ENCODE measurements around the gene EPDR1.

The EPDR1 gene

GRCh38 chr7:37920305-37920848, at the start of gene EPDR1:
TSS of gene EPDR1 (plus strand) at chr7:37920640. CDS start at chr7:37920940, 300 bp downstream.
- peak; percentile 69 for DNase-seq

DNA sequence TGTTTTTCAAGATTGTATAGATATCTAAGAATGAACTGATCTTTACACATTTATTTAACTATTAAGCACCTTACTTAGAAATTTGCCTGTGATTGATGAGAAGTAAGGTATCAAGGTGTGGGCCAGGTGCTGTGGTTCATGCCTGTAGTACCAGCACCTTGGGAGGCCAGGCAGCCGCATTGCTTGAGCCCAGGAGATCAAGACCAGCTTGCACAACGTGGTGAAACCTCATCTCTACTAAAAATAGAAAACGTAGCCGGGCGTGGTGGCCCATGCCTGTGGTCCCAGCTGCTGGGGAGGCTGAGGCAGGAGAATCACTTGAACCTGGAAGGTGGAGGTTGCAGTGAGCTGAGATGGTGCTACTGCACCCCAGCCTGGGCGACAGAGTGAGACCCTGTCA, 38.4 kb upstream of the EPDR1 start:
- DNase-seq: no peak

- DNase-seq: no peak
Measured at GRCh38 chr7:37893359-37893758, 27.1 kb upstream of the EPDR1 start.

DNA sequence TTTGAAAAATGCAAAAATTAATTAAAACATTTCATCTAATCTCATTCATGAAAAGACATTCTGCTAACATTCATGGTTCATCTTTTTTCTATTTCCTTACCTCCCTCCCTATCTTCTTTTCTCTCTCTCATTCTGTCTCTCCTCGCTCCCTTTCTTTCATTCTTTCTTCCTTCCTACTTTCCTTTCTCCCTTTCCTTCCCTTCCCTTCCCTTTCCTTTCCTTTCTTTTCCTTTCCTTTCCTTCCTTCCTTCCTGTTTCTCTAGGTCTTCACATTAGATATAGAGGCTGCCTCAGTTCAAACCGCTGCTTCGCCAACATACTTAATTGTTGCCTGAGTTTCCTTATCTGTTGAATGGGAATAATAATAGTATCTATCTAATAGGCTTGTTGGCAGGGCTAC, 25.8 kb upstream of the EPDR1 start:
- no peak for DNase-seq

GRCh38 chr7:37899712-37900247, 20.7 kb upstream of the EPDR1 start:
- no peak for DNase-seq

DNA sequence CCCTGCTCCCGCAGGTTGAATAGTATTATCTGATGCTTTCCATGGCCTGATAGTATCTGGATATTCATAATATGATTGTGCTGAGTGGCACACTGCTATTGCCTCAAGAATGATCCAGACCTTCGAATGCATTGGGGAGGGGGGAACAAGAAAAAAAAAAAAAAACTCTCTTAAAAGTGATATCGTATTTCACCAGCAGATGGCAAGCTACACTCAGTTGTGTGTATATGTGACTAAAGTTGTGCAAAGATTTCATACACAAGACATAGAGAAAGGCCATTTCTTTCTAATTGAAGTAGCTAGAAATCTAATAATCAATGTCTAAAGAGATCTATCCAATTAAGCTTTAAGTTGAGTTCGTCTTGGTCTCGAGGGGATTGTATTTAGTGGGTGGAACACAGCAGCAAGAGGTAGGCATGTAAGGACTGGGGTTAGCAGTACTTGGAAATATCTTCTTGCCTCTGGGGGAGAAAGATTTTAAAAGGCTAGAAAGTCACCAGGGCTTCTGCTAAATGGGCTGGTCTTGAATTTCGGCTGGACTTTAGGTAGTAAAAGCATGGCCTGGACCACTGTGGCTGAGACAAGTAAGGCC, 19.1 kb upstream of the EPDR1 start:
- peak; percentile 9 for DNase-seq

DNA sequence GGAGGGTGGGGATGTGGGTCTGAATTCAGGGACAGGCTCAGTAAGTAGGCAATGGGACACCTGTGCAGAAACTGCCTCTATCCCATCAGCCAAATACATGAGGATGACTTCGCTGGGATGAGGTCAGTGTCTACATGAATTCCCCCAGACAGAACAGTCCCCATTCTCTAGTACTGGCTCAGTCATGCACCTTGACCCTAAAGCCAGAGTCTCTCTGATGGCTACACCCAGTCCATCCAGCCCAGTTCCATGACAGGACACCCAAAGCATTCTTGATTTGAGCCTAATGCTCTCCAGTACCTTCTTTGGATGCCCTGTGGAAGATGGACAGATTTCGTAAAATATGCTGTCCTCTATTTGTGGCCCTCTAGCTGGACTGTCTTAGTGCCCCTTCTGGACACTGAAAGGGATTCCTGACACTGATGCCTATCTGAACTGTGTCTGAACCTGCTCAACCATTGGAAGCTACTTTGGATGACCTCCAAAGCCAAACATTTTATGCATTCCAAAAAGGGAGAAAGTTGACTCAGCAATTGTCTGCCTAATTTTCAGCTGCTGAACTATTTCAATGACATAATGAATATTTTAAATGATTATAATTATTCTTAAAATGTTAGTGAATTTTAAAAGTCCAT, 18.4 kb upstream of the EPDR1 start:
- DNase-seq: no peak

DNA sequence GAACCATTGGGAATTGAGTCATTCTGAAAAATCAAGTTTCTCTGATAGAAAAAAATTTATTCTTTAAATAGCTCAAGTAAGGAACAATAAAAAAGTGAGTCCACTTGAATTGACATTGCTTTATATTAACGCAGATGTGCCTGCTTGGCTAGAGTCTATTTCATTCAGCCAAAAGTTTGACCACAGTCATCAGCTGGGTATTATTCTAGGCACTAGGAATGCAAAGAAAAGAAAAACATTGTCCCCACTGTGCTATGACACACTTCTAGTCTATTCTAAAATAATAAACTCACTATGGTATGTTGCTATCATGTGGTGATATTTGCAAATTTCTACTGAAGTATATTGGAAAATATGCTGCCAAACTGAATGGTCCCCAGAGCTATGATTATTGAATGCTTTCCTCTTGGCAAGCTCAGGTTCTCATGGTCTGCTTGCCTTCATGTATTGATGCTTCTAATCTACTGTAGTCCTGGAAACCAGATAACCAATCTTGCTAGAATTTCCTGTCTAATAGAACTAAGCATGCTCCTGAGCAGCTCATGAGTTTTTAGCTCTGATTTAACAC, 12.1 kb upstream of the EPDR1 start:
- no peak for DNase-seq

- DNase-seq: no peak
Measured at GRCh38 chr7:37912756-37913155, 7.7 kb upstream of the EPDR1 start.

DNA sequence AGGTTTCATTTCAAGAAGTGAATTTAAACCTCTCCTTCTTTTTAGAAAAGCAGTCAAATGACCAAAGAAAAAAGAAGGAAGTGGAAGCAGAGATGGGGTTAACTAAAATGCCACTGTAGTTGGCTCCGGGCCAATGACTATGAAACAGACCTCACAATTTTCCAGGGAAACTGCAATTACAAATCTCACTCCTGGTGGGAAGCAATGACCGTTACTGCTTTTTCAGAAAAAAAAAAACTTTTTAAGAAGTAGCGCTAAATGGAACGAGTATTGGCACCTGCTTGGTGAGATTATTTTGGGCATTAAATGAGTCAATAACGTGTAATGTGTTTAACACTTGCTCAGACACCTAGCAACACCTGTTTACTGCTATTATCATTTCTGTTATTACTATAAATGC, 5.0 kb upstream of the EPDR1 start:
- DNase-seq: no peak

DNA sequence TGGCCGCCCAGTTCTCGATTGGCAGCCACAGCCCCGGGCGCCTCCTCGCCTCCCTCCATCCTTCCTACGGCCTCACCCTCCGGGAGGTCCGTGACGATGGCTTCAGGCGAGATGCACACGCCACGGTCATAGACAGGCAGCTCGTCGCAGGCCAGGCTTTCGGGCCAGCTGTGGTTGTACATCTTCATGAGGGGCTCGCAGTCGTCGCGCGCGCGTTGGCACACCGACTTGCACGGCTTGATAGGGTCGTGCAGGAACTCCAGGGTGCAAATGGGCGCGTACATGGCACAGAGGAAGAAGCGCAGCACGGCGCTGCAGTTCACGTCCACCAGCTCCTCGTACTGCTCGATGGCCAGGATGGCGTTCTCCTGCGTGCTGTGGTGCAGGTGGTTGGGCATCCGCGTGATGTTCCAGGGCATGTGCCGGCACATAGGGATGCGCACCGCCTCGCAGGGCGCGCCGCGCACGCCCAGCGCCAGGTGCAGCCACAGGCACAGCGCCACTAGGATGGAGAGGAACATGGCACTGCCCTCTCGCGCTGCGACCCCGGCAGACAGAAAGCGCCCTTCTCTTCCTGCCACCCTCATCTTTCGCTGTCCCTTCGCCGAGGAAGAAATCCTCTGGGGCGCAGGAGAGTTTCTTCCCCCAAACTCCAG, 4.3 kb upstream of the EPDR1 start:
- DNase-seq: no peak

- DNase-seq: peak; percentile 54
Measured at GRCh38 chr7:37916673-37917660, 3.5 kb upstream of the EPDR1 start, which contains the start of gene SFRP4. TSS of gene SFRP4 (minus strand) at chr7:37916817. CDS start at chr7:37916537, 280 bp downstream.

GRCh38 chr7:37918526-37918925, 1.9 kb upstream of the EPDR1 start:
- no peak for DNase-seq

DNA sequence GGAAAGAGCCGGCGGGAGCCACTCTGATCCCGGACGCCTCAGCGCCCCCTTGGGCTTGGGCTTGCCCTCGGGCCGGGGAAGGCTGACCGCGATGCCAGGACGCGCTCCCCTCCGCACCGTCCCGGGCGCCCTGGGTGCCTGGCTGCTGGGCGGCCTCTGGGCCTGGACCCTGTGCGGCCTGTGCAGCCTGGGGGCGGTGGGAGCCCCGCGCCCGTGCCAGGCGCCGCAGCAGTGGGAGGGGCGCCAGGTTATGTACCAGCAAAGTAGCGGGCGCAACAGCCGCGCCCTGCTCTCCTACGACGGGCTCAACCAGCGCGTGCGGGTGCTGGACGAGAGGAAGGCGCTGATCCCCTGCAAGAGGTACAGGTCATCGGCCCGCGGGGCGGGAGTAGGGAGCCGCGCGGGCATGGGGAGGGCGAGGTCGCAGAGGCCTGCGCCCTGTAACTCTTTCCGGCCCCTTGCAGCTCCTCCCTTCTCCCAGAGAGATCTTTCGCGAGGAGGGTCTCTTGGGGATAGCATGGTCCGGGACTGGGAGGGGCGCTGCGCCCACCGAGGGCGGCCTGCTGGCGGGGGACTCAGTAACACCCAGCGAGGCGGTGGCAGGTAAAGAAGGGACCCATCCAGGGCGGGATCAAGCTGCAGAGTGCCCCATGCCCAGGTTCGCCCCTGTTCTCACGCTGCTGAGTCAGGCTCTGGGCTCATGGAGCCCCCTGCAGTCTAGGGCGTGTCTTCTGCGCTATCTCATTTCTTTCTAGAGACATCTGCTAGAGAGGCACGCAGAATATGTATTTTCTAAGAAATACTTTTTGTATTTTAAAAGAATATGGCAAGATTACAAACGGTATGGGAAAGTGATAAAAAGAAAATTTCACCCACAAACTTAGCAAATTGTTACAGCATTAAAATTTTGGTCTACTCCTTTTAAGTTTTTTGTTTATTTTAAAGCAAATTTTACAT, 687 bp downstream of the EPDR1 start:
- DNase-seq: peak; percentile 27

GRCh38 chr7:37921876-37922275, 1.4 kb downstream of the EPDR1 start:
- no peak for DNase-seq

DNA sequence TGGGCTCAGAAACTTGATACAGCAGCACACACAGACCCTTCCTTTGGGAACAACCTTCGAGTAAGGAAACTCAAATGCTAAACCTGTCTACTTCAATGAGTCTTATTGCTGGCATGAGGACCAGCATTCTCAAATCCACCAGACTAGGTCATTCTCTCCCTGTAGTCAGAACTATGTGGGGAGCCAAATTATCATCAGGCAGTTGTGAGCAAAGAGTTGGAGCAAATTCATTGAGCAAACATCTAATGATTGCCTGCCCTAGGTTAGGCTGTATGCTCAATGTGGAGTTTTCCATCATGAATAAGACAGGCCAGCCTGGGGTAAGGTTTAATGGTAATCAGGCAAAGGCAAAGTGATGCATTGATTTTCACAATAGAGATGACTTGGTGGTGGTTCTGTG, 3.6 kb downstream of the EPDR1 start:
- no peak for DNase-seq

GRCh38 chr7:37924491-37925041, 4.1 kb downstream of the EPDR1 start:
- DNase-seq: no peak

DNA sequence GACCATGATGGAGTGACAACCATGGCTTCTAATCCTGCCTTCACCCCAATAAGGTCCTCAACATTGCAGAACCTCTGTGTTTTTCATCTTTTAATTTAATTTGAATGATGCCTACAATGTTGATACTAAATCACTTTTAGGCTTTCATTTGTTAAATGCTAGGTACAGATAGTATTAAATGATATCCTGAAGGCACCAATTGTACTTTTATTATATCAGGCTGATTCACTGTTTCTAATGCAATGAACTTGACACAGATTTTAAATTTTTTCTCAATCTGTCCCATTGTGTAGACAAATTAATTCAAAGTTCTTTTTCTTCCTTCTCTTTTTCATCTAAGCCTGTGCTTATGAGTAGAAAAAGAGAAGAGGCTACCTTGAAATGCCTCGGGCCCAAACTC, 5.2 kb downstream of the EPDR1 start:
- DNase-seq: no peak

DNA sequence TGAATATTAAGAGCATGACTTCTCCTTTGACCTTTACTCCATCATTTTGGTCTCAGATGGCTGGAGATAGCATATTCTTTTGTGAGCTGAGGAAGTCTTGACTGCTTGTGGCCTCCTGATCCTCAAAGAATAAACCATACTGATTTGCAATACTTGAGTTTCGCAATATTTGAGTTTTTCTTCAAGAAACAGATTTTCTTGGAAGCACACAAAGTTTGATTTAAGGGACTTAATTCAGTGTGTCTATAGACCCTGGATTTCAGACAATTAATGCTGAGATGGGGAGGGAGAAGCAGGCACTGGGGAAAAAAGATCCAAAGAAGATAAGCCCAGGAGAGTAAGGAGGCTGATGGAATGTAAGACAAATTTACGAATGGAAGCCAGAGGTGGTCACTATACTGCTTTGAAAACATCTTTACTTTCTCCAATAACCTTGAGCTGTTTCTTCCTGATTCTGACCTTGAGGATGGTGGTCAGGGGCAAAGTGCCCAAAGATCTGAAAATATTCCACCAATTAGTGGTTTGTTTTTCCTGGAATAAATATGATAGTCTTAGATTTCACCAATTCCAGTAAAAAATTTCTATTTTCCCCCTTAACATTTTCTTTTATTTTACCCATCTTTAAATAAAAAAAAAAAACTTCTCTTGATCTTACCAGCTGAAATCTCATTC, 7.5 kb downstream of the EPDR1 start:
- DNase-seq: no peak

DNA sequence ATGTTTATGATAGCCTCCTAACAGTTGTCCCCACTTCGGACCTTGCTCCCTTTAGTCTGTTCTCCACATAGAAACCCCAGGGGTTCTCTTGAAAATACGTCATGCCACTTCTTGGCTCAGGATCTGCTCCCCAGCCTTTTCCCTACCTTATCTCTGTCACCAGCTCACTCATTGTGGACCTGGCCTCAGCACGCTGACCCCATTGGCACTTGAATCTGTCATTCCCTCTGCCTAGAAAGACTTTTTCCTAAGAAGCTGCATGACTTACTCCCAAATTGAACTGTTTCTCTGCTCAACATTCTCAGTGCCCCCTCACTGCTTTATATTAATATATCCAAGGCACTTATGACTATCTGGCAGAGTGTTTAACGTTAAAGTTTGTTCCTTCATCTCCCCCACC, 8.4 kb downstream of the EPDR1 start:
- DNase-seq: no peak
